GM19467 (cell line): ENCODE results near the gene FSD1.
"Not testable (repeated sequence)": the region's sequence is repeated elsewhere in the genome, so short reads cannot be mapped to it uniquely, and the experiment has no call there.

Experiments used
- ATAC-seq: cut with Tn5 transposase; IDR thresholded peaks from one replicate; pipeline ENCODE4 v1.9.1; 2021; ENCODE audit warnings: mild to moderate bottlenecking, moderate library complexity; ENCODE audit not compliant: unreplicated experiment

The FSD1 gene

DNA sequence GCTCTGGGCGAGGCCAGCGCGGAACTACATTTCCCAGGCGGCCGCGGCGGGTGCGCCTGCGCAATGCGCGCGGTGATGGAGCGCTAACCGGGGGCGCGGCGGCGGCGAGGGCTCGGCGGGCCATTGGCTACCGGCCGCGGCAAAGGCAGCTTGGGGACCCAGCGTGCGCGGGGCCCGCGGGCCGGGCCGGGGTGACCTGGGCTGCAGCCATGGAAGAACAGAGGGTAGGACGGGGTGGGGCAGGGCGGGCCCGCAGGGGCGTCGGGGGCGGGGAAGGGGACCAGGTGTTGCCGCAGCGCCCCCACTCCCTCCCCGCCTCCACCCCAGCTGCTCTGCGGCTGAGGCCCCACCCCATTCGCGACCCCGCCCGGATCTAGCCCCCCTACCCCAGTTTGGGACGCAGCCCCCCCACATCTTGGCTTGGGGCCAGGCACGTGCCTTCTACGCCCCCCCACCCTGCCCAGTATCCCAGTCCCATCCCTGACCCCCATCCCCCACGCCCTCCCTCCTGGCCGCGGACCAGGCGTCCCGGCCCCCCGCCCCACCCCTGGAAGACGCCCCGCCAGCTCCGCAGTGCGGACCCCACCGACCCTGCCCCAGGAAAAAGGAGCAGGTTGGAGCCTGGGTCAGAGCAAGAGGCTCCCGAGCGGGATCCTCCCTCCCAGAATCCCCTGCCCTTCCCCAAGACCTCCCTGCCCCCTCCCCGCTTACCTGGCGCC lies at the start of gene FSD1:
FSD1 (plus strand) TSS at position 61 of the 719 bp plus-strand sequence; CDS start at position 210, 149 bp downstream.
- no peak for ATAC-seq

- no peak for ATAC-seq
Measured at GRCh38 chr19:4256563-4256962, 47.8 kb upstream of the FSD1 start.

GRCh38 chr19:4257025-4257424 lies 47.4 kb upstream of the FSD1 start:
- ATAC-seq = no peak

GRCh38 chr19:4258181-4258580 lies 46.2 kb upstream of the FSD1 start:
- no peak for ATAC-seq

- ATAC-seq = no peak
Measured at GRCh38 chr19:4260613-4261191, 43.7 kb upstream of the FSD1 start.

DNA sequence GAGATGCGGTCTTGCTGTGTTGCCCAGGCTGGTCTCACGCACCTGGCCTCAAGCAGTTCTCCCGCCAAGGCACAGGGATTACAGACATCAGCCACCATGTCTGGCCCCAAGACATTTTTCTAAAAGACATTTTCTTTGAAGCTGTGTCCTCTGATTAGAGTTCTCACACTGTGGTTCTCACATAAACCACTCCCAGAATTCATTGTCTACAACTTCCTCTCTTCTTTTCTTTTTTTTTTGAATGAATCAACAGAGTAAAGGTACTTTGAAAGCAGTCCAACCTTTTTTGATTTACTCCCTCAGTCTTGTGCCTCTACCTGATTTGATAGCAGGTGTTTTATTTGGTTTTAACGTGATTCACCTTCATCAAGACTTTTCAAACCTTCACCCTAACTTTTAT lies 39.6 kb upstream of the FSD1 start:
- ATAC-seq = no peak

DNA sequence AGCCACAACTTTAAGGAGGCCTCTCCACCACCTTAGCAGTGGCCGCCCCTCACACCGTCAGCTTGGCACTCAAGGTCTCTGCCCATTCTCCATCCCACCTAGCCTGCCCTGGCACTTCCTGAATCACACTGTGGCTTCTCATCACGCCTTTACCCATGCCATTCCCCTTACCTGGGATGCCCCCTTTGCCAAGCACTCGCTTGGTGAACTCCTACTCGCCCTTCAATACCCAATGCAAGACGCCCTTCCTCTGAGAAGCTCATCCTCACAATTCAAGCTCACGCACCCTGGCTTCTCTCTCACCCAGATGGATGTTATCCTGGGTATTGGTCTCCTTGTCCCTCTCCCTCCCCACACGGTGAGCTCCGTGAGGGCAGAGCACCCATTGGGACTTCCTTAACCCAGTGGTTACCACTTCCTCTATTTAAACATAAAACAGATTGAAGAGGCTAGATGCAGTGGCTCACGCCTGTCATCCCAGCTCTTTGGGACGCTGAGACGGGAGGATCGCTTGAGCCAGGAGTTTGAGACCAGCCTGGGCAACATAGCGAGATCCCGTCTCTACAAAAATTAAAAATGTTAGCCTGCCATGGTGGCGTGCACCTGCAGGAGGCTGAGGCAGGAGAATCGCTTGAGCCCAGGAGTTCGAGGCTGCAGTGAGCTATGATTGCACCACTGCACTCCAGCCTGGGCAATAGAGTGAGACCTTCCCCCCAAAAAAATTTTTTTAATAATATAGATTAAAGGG lies 38.0 kb upstream of the FSD1 start:
- ATAC-seq = no peak

DNA sequence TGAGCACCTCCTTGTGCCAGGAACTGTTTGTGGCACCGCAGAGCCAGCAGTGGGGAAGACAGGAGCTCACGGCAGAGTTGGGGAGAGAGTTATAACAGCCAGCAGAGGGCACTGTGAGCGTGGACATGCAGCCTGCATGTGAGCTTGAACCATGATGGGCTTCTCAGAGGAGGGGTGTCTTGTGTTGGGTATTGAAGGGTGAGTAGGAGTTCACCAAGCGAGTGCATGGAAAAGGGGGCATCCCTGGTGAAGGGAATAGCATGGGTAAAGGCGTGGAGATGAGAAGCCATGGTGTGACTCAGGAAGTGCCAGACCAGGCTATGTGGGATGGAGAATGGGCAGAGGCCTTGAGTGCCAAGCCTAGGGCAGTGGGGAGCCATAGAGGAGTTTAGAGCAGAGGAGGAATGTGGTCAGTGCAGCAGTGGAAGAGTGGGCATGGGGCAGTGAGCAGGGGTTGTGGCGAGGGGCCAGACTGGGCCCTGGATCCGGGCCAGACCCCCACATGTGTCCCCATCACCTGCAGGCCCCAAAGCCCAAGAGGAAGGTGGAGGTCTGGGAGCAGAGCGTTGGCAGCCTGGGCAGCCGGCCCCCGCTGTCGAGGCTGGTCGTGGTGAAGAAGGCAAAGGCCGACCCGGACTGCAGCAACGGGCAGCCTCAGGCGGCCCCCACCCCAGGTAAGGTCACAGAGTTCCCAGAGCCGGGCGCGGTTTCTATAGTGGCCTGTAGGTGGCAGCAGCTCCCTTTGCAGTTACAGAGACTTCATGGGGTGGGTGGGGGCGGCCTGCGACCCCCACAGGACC lies 37.1 kb upstream of the FSD1 start:
- ATAC-seq = no peak

DNA sequence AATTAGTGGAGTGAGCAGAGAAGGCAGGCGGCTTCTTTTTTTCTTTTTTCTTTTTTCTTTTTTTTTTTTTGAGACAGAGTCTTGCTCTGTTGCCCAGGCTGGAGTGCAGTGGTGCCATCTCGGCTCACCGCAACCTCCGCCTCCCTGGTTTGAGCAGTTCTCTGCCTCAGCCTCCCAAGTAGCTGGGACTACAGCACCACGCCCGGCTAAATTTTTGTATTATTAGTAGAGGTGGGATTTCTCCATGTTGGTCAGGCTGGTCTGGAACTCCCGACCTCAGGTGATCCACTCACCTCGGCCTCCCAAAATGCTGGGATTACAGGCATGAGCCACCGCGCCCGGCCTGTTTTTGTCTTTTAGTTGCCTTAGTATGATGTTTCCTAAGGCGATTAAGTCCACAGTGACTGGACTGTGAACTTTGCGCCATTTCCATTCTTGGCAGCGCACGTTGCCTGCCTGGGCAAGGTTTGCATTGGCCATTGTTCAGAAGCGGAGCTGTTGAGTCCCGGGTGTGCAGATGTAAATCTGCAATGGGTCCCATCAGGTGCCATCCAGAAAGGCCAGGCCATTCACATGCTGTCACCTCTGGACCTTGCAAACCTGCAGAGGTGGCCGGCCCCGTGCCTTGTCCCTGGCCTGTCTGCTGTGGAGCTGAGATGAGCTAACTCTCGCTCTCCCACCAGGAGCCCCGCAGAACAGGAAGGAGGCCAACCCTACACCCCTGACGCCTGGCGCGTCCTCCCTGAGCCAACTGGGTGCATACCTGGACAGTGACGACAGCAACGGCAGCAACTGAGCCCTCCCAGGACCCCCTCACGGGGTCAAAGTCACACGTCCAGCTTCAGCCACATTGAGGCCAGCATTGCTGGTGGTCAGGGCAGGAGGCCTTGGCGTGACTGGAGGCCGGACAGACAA lies 36.2 kb upstream of the FSD1 start:
- ATAC-seq = no peak

DNA sequence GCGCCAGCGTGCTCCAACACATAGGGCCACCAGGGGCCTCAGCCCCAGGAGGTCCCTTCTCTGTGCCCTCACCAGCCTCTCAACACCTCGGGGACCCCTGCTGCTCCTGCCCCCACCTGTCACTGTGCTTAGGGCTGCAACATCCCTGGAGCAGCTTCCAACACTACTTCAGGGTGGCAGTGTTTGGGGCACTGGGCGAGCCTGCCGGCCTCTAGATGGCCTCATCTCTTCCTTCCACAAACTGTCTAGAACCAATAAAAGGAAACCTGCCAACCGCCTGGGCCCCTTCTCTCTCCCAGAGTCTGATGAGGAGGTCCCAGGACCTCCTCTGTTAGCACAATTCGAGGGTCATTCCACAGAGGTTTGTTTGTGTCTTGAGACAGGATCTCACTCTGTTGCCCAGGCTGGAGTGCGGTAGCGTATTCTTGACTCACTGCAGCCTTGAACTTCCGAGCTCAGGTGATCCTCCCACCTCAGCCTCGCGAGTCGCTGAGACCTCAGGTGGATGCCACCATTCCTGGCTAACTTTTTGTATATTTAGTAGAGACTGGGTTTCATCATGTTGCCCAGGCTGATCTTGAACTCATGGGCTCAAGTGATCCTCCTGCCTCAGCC lies 35.5 kb upstream of the FSD1 start:
- ATAC-seq = no peak

GRCh38 chr19:4272894-4273293 lies 31.5 kb upstream of the FSD1 start:
- no peak for ATAC-seq

DNA sequence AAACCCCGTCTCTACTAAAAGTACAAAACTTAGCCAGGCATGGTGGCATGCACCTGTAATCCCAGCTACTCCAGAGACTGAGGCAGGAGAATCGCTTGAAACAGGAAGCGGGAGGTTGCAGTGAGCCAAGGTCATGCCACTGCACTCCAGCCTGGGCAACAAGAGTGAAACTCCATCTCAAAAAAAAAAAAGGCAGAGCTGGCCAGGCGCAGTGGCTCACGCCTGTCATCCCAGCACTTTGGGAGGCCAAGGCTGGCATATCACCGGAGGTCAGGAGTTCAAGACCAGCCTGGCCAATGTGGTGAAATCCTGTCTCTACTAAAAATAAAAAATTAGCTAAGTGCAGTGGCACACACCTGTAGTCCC lies 30.1 kb upstream of the FSD1 start:
- not testable (repeated sequence) for ATAC-seq

DNA sequence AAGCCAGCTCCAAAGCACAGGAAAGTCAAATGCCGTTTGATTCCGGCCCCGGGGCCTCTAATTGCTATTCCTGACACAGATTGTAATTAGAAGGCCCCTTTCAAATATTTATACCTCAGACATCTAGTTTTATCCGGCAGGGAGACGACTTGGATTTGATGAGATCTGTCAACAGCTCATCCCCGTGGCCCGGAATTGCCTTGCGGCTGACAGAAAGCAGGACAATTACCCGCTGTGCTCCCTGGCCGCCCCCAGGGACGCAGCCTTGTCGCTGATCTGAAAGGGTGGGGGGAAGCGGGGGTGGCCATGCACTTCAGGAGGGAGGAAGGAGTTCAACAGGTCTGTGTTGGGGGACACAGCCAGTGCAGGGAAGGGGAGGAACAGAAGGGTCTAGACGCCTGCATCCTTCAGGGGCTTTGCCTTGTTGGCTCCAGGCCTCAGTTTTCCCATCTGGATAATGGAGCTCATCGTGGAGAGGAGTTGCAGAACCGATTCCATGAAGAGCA lies 27.2 kb upstream of the FSD1 start:
- no peak for ATAC-seq

DNA sequence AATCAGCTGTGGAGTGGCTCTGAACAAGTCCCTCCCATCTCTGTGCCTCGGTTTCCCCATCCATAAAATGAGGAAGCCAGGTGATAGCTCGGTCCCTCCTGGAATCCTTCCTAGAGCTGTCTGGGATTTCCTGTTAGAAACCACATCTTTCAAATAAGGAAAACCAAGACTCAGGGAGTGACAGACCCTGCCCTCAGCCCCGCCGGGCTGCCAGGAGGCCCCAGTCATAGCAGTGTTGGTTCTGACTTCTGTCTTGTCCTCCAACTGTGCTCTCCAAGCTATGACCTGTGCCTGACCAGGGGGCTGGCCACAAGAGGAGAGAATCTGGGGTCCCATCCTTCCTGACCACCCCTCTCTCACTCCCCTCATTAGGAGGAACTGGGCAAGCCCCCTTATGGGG lies 26.4 kb upstream of the FSD1 start:
- ATAC-seq = no peak

- ATAC-seq = no peak
Measured at GRCh38 chr19:4278419-4279266, 25.8 kb upstream of the FSD1 start, which contains the start of gene SHD. Gene SHD, plus strand, starts transcription at chr19:4279266. Its CDS starts 798 bp downstream, at chr19:4280064.

GRCh38 chr19:4279267-4279529 lies 25.2 kb upstream of the FSD1 start:
- no peak for ATAC-seq

DNA sequence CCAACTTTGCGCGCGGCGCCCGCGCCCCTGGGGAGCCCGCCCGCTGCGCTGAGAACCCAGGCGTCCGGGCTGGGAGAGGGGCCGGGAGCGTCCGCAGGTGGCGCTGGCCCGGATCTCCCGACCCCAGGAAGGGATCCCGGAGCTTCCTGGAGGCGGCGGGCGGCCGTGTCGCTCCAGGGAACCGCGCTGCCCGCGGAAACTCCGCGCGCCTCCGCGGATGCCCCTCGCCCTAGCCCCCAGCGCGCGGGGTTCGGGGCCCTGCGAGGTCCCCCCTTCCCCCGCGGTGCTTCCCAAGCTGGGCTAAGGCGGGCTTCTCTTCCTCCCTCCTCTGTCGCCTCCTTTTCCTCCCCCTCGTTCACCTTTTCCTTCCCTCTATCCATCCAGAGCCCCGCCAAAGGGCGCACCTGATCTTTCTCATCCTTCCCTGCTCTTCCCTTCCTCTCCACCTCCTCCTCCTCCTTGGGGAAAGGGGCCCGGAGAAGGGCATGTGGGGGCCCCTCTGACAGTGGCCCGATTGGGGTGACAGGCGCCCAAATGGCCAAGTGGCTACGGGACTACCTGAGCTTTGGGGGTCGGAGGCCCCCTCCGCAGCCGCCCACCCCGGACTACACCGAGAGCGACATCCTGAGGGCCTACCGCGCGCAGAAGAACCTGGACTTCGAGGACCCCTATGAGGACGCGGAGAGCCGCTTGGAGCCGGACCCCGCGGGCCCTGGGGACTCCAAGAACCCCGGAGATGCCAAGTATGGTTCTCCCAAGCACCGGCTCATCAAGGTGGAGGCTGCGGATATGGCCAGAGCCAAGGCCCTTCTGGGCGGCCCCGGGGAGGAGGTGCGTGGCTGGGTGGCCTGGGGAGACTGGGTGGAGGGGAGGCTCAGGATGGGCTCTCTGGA lies 24.6 kb upstream of the FSD1 start:
- no peak for ATAC-seq
